T-helper 1 cell (primary cell): ENCODE measurements around the gene USP37.

Source experiments
- DNase-seq, 5 donors: peaks; one replicate each; pipeline ENCODE4 v3.0.0-alpha.2; 2012 to 2020

The USP37 gene

DNA sequence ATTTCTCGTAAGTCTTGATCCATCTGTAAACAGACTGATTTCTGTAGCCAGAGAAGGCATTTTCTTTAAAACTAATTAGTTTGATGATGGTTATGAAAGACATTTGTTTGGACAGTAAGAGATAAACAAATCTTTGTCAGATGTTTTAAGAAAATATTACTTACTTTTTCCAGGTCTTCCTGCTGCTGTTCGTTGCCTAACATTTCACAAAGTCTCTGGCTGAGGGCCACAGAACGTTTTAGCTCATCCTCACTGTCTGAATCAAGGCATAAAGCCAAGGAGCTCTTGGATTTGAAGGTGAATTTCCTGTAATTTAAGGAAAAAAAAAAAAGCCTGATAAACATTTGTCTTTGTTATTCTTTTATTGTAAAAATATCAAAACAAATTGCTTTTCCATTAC, 91.5 kb downstream of the USP37 start:
- no peak for DNase-seq

DNA sequence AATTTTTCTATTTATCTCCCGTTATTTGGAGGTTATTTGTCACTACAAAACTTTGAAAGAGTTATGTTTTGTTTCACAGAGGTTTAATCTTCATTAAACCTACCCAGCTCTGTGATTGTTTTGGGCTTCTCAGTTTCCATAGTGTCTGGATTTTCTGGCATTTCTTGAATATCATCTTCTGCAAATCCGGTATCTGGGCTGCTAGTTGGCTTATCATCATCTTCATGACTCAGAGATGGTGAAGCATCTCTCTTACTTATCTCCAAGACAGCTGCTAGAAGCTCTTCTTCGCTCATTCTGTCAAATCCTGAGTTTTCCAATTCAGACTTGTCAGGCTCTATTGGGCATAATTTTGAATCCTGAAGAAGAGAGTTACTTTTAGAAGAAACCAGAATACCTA, 93.6 kb downstream of the USP37 start:
- no peak for DNase-seq

DNA sequence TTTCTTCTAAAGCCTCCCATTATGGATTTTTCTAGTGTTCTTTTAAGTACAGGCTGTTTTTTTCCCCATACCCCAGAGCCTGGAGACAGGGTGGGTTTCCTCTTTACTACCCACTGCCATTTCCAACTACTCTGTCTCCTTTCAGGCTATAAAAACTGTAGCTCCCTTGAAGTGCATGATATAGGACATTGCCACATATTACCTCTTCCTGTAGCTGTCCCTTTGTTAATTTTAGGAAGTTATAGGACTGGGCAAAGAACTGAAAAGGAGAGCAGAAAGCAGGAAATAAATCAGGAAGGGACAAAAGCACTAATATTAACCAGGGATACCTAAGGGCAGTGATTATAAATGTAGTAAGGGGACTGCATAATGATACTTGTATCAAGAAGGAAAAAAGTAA, 95.2 kb downstream of the USP37 start:
- no peak for DNase-seq

DNA sequence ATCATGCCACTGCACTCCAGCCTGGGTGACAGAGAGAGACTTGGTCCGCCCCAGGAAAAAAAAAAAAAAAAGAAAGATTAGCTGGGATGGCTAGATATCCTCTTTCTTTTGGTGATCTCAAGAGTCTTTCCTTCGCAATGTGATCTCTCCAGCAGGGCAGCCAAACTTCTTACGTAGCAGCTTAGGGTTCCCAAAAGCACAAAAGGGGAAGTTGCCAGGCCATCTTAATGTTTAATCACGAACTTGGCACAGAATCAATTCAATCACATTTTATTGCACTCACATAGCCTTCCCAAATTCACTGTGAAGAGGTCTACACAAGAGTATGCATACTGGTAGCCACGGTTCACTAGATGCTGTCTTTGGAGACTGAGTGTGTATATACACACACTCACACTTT, 96.2 kb downstream of the USP37 start:
- no peak for DNase-seq

DNA sequence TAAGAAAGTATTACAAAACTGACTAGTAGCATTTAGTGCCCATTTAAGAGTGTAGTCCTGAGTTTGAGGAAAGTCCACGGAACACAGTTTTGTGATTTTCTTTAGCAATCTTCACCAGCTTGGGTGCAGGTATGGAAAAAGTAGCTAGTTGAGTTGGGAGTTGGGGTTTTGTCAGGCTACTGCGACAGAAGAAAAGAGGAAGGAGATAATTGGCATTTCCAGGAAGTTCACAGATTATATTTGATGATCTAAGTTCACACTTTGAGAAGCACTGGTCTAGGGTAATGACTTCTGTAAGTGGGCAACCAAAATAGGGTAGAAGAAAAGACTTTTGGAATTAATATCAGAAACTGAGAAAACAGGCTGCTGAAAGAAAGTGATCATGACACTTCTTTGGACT, 97.1 kb downstream of the USP37 start:
- no peak for DNase-seq

DNA sequence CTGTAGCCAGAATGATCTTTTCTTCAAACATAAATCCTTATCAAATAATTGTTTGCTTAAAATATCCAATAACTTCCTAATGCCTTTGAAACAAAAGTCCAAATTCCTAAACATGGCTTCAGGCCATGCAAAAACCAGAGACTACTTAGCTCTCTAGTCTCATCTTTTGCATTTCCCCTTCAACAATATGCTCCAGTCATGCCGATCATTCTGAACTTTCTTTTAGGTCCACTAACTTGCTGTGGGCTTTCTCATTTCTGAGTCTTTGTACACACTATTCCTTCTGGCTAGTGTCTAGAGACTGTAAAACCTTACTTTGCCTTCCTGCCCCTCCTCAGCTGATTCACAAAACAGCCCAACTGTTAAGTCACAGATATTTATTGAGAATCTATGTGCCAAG, 97.7 kb downstream of the USP37 start:
- no peak for DNase-seq

DNA sequence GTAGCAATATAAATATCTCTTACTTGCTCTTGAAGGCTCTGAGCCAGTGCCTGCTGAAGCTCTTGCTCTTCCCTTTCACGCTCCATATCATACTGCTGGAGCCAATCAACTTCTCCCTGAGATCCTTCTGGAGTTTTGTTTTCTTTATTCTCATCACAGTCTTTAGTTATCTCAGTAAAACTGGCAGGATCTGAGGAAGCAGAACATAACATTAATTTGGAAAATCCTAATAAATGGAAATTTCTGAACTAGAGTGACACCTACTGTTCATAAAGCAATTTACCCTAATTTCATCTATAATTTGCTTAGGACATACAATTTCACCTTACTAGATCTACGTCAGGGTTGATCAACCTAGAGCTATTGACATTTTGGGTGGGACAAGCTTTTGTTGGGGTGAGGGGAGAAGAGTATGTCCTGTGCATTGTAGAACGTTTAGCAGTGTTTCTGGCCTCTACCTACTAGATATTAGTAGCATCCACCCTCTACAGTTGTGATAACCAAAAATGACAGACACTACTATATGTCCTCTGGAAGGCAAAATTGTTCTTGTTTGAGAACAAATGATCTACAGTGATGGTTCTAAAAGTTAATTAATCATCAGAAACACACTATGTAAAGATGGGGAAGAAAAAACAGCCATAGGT, 102.0 kb downstream of the USP37 start:
- no peak for DNase-seq

DNA sequence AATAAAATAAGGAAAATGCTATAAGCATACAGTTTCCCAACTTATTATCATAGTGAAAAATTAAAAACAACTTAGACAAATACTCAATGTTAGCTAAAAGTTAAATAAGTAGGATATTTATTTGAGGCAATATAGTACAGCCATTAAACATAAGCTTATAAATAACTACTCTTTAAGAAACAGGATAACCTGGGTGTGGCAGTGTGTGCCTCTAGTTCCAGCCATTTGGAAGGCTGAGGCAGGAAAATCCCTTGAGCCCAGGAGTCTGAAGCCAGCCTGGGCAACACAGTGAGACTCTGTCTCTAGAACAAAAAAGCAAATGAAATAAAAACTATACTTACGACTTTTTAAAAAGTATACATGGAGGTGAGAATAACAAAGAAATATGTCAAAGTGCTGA, 109.6 kb downstream of the USP37 start:
- DNase-seq, result no peak

DNA sequence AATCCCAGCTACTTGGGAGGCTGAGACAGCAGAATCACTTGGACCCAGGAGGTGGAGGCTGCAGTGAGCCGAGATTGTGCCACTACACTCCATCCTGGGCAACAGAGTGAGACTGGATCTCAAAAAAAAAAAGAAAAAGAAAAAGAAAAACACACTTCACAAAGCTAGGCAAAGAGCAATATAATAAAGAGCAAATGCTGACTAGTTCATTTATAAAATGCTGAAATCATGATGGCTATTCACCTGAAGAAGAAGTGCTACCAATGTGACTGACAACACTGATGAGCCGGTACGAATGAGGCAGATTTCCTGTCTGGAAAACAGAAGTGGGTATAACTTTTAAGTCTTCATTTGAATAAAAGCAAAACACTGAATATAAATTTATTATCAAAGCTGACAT, 111.3 kb downstream of the USP37 start:
- DNase-seq, result no peak

DNA sequence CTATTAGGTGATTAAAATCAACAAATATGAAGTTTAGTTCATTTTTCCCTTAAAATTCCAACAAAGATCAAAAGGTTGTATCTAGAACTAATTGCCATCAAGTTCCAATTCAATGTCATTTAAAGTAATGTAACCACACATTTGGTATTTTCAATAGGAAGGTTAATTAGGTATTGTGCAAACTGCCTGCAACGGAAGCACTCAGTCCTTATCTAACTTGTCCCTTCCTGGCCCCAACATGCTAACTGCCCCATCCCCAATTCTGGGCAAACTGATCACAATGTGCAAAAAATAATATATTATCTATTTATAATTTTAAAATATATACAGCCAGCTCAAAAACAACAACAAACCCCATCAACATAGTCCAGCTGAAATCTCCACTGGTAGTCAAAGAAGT, 116.1 kb downstream of the USP37 start:
- DNase-seq, result no peak

DNA sequence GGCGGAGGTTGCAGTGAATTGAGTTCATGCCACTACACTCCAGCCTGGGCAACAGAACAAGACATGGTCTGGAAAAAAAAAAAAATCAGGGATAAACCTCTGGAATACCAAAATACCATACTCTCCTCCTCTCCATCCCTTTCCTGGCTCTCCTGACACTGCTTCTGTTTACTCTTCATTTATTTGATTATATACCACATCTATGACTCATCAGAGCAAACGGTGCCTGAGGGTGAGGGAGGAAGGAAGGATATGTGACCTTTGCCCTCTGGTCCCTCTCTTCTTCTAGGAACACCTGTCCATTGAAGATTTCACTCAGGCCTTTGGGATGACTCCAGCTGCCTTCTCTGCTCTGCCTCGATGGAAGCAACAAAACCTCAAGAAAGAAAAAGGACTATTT, 119.2 kb downstream of the USP37 start:
- DNase-seq, result no peak

DNA sequence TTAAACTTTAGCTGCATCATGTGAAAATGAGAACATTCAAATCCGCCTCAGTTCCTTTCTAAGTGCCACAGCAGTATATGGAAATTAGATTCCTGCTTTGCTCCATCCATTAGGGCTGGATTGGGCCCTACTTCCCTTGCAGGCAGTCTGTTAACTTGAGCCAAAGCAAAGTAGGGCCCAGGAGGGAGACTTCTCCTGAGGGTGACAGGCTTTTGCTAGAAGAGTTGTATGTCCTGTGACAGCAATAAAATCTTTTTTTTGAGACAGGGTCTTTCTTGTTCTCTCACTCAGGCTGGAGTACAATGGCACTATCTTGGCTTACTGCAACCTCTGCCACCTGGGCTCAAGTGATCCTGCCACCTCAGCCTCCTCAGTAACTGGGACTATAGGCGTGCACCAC, 121.1 kb downstream of the USP37 start:
- no peak for DNase-seq

DNA sequence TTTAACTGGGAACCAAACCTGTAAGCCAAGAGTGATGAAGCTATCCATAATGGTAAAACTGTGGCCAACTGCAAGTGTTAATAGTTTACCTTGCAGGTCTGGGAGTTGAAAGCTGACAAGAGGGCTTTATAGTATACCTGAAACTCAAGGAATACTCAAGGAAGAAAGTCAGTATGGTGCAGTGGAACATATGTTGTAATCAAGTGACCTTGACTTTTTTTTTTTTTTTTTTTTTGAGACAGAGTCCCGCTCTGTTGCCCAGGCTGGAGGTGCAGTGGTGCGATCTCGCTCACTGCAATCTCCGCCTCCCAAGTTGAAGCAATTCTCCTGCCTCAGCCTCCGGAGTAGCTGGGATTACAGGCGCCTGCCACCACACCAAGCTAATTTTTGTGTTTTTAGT, 121.6 kb downstream of the USP37 start:
- DNase-seq, result no peak

DNA sequence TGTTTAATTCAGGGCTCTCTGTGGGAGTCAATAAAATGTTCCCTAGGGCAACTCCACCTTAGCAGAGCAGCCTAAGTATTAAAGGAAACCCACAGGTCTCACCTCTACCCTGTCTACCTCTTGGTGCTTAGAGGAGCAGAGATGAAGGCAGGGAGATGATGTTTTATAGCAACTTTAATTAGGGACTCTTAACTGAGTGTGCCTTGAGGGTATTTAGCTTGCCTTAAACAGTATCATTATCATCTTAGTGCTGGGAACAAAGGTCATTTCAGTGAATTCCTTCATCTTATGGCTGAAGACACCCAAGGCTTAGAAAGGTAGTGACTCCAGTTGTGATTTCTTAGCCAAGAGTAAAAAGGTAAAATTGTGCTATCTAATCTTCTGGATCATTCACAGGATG, 122.5 kb downstream of the USP37 start:
- no peak for DNase-seq

DNA sequence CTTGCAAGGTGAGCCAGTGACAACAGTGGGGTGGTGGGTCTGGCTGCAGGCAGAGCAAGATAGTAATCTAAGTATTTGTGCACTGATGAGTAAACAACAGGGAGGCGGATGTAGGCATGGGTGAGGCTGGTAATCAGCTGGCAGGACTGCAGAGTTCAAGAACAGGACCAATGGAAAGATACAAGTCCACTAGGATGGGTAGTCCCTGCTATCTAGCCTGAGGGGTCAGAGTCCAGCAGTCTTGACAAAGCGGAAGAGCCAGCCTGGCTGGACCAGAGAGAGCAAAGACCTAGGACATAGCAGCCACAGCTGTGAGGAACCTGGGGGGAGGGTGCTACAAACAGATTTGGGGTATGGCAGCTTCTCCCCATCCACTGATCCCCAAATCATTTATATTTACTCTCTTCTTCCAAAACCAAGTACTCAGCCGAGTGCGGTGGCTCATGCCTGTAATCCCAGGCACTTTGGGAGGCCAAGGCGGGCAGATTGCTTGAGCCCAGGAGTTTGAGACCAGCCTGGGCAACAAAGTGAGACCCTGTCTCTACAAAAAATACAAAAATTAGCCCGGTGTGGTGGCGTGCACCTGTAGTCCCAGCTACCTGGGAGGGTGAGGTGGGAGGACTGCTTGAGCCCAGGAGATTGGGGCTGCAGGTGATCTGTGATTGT, 123.3 kb downstream of the USP37 start:
- DNase-seq, result no peak

DNA sequence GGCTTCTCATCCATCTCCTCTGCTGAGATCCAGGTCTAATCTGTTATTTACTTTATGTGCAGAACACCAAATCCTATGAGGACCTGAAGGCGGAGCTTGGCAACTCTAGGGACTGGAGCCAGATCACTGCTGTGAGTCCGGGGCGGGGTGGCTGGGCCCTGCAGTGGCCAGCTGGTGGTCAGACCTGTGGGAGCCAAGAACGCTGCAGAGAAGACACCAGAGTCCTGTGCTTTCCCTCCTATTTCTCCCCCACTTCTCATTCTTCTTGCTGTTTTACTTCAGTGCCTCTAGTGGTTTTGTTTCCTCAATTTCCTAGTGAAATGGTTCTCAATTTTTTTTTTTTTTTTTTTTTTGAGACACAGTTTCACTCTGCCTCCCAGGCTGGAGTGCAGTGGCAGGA, 129.6 kb downstream of the USP37 start:
- DNase-seq, result no peak

DNA sequence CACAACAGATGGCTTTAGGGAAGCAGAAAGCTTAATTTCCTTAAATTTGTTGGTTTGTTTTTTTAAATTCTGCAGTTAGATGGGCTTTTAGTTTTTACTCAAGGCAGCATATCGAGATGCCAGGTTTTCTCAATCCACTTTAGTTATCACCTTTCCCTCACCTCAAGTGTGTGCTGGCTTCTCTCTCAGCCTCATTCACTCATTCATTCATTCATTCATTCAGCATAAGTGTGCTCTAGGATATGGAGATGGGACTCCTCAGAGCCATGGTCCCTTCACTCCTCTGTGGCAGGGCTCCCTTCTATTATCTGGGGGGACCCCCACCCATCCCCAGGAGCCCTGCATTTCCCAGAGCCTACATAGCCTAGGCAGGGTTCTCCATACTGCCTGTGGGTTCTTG, 130.2 kb downstream of the USP37 start:
- DNase-seq, result no peak

DNA sequence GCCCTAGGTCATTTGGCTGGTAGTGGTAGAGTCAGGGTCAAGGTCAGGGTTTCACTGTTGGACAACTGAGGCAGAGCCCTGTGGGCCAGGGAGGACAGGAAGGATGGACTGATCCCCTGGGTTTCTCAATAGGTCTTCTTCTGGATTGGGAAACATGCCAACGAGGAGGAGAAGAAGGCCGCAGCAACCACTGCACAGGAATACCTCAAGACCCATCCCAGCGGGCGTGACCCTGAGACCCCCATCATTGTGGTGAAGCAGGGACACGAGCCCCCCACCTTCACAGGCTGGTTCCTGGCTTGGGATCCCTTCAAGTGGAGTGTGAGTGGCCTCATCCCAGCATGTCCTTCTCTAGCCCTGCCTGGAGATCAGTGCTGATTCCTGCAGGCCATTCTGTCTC, 131.2 kb downstream of the USP37 start:
- DNase-seq, result no peak

DNA sequence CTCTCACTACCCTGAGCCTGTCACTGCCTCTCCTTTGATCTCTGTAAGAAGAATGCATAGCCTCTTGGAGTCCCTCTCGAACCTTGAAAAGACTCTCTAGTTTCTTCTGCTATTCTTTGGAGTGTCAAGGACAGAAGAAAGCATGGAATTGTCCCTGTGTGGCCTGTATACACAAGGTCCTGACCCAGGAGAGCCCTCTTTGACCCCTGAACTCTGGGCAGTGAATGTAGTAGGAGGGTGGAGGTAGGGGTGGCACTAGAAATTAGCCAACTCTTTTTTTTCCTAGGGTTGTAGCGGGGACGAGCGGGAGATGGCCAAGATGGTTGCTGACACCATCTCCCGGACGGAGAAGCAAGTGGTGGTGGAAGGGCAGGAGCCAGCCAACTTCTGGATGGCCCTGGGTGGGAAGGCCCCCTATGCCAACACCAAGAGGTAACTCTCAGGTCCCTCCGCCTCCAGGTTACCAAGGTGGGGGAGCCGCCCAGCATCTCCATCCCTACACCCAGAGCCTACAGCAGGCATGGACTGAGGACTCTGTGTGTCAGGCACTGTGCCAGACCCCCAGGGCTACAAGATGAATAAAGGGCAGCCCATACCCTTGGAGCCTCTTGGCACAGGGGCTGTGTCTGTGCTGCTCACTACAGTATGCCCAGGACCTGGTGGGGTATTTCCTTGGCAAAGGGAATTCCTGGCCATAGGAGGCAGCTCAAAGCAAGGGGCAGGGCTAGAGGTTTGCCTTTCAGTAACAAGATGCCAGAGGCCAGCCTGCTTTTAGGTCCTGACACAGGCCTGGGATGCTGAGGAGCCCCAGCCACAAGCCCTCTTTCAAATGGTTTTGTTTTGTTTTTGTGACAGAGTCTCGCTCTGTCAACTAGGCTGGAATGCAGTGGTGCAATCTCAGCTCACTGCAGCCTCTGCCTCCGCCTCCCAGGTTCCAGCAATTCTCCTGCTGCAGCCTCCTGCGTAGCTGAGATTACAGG, 132.9 kb downstream of the USP37 start:
- DNase-seq, result no peak

DNA sequence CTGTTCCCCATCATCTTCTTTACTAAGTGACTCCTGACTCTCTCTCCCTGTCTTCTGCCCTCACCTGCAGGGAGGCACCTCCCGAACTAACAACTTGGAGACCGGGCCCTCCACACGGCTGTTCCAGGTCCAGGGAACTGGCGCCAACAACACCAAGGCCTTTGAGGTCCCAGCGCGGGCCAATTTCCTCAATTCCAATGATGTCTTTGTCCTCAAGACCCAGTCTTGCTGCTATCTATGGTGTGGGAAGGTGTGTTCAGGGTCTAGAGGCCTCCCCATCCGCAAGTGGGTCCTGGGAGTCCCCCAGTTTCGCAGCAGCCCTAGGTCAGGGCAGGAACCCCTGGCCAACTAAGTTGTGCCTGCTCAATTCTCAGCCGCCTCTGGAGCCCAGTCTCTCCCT, 133.7 kb downstream of the USP37 start:
- DNase-seq, result no peak

DNA sequence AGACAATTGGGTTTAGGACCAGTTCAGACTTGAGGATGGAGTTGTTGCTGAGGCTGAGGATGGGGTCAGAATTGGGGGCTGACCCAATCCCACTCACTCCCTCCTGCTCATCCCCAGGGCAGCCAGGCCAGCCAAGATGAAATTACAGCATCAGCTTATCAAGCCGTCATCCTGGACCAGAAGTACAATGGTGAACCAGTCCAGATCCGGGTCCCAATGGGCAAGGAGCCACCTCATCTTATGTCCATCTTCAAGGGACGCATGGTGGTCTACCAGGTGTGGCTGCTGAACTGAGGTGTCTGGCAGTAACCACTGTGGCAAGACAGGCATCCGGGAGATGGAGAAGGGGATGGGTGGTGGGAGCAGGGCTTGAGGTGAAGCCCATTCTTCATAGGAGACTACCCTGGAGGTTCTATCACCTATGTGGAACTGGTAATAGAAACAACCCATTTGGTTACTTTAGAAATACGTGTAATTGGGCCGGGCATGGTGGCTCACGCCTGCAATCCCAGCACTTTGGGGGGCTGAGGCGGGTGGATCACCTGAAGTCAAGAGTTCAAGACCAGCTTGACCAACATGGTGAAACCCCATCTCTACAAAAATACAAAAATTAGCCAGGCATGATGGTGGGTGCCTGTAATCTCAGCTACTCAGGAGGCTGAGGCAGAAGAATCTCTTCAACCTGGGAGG, 135.3 kb downstream of the USP37 start:
- DNase-seq, result no peak

DNA sequence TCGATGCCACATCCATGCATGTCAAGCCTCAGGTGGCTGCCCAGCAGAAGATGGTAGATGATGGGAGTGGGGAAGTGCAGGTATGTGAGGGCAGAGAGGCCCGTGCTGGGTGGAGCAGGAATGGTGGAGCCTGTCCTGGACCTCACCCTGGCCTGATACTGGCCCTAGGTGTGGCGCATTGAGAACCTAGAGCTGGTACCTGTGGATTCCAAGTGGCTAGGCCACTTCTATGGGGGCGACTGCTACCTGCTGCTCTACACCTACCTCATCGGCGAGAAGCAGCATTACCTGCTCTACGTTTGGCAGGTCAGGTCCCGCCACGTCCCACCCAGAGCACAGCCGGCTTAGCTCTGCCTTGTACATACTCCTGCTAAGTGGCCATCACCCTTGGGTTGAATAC, 136.3 kb downstream of the USP37 start:
- no peak for DNase-seq

DNA sequence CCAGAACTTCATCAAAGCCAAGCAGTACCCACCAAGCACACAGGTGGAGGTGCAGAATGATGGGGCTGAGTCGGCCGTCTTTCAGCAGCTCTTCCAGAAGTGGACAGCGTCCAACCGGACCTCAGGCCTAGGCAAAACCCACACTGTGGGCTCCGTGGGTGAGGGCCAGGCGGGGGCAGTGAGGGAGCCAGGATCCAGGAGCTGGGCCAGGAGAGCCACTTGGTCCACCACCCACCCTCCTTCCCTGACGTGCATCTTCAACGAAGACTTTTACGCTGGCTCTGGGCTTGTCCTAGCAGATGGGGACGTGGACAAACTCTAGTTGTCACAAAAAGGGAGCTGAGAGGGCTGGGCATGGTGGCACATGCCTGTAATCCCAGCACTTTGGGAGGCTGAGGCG, 137.4 kb downstream of the USP37 start:
- no peak for DNase-seq
